GM18499 (cell line): ENCODE measurements around the gene PGBD5.
"Not testable (repeated sequence)": the region's sequence is repeated elsewhere in the genome, so short reads cannot be mapped to it uniquely, and the experiment has no call there.

Experiments used
- ATAC-seq: cut with Tn5 transposase; IDR thresholded peaks from one replicate; pipeline ENCODE4 v1.9.1; 2021; ENCODE audit warnings: moderate number of reproducible peaks; ENCODE audit not compliant: insufficient read depth, unreplicated experiment

The PGBD5 gene

GRCh38 chr1:230426246-230427093, at the start of gene PGBD5:
Gene PGBD5, minus strand, starts transcription at chr1:230426332. Its CDS starts 404 bp downstream, at chr1:230425928.
- no peak for ATAC-seq

GRCh38 chr1:230474924-230475323, 48.8 kb upstream of the PGBD5 start:
- not testable (repeated sequence) for ATAC-seq

- ATAC-seq = not testable (repeated sequence)
Observed at GRCh38 chr1:230470750-230471149, 44.6 kb upstream of the PGBD5 start.

- no peak for ATAC-seq
Observed at GRCh38 chr1:230469271-230469670, 43.1 kb upstream of the PGBD5 start.

GRCh38 chr1:230465691-230466090, 39.6 kb upstream of the PGBD5 start:
- no peak for ATAC-seq

GRCh38 chr1:230464671-230465070, 38.5 kb upstream of the PGBD5 start:
- ATAC-seq = no peak

- ATAC-seq = no peak
Observed at GRCh38 chr1:230463760-230464159, 37.6 kb upstream of the PGBD5 start.

GRCh38 chr1:230463326-230463725, 37.2 kb upstream of the PGBD5 start:
- no peak for ATAC-seq

GRCh38 chr1:230459465-230459864, 33.3 kb upstream of the PGBD5 start:
- ATAC-seq = no peak

- ATAC-seq = no peak
Observed at GRCh38 chr1:230458509-230458908, 32.4 kb upstream of the PGBD5 start.

- ATAC-seq = no peak
Observed at GRCh38 chr1:230456478-230456877, 30.3 kb upstream of the PGBD5 start.

GRCh38 chr1:230455291-230455690, 29.2 kb upstream of the PGBD5 start:
- ATAC-seq = no peak

- ATAC-seq = no peak
Observed at GRCh38 chr1:230453377-230453776, 27.2 kb upstream of the PGBD5 start.

- no peak for ATAC-seq
Observed at GRCh38 chr1:230441183-230442029, 15.3 kb upstream of the PGBD5 start.

GRCh38 chr1:230435108-230435507, 9.0 kb upstream of the PGBD5 start:
- no peak for ATAC-seq

GRCh38 chr1:230431527-230431926, 5.4 kb upstream of the PGBD5 start:
- ATAC-seq = no peak

- no peak for ATAC-seq
Observed at GRCh38 chr1:230430499-230430898, 4.4 kb upstream of the PGBD5 start.

GRCh38 chr1:230429067-230429735, 3.1 kb upstream of the PGBD5 start:
- ATAC-seq = no peak

- ATAC-seq = no peak
Observed at GRCh38 chr1:230427981-230428380, 1.8 kb upstream of the PGBD5 start.

GRCh38 chr1:230427094-230427876, 1.2 kb upstream of the PGBD5 start:
- ATAC-seq = no peak
